K562 (cell line): Measurements from ENCODE around the gene LACTBL1. TPM values are rescaled to one million over a fixed set of nuclear protein-coding genes. Genes with fewer than 3 reads are reported as not detected.

ENCODE experiments used
- ATAC-seq: fragments of 200-7000 bp; cut with Tn5 transposase; 3 replicates; pipeline ENCODE4 v1.9.1; 2020; ENCODE audit warnings: moderate library complexity
- BruUV-seq: library from RNA; stranded (reverse); fragments of 400-500 nt; replicated peaks from 2 replicates; lab custom pipeline; 2021; lab: Mats Ljungman, UMichigan
- CTCF ChIA-PET: fragments of 300-600 bp; formaldehyde crosslinking; extraction: SDS; loops from one replicate; lab custom pipeline; 2021; ENCODE audit warnings: low intra/inter-chr PET ratio; lab: Yijun Ruan, JAX
- POLR2A ChIA-PET: fragments of 300-600, 350-650 bp; sonication (Branson Sonifier 250); formaldehyde crosslinking; extraction: SDS; loops from one replicate; lab custom pipeline; 2021; ENCODE audit warnings: antibody characterized with exemption, inconsistent platforms; lab: Yijun Ruan, JAX
- DNase-seq, 4 experiments: peaks; one replicate each; pipeline versions ENCODE4 v3.0.0 to v3.0.0-alpha.2; 2011 to 2018; ENCODE audit warnings: low spot score in 3 of 4, mixed read lengths in 3 of 4; ENCODE audit errors: extremely low read depth in 1 of 4
- FAIRE-seq: peaks from 2 replicates; lab custom pipeline; 2011; peaks lifted over from hg19 to GRCh38; lab: Jason Lieb, UNC
- H2AFZ ChIP-seq: 2 replicates; pipeline ENCODE4 v1.6.0; 2011; ENCODE audit warnings: low read depth, low read length, control low read depth, inconsistent platforms
- H3K27ac ChIP-seq: fragments of 200-600 bp; 3 replicates; pipeline ENCODE4 v1.8.0; 2011; ENCODE audit warnings: low read depth, mild to moderate bottlenecking, control low read depth, inconsistent platforms, low read length, moderate library complexity, mixed read lengths; ENCODE audit errors: extremely low read depth
- H3K27me3 ChIP-seq, 2 experiments: fragments of 300-600 bp in 1 of 2; 2 replicates in 1 of 2; 3 replicates in 1 of 2; pipeline versions ENCODE4 v1.6.0 to v1.8.0; 2011; ENCODE audit warnings: inconsistent platforms in 2 of 2, low read length in 2 of 2, mild to moderate bottlenecking in 1 of 2, mixed read lengths in 1 of 2, moderate library complexity in 1 of 2; ENCODE audit not compliant: control insufficient read depth in 2 of 2, insufficient read depth in 2 of 2
- H3K36me3 ChIP-seq: fragments of 300-600 bp; 3 replicates; pipeline ENCODE4 v1.8.0; 2011; ENCODE audit warnings: mild to moderate bottlenecking, low read length, inconsistent platforms; ENCODE audit not compliant: control insufficient read depth, insufficient read depth
- H3K4me1 ChIP-seq, 2 experiments: fragments of 200-600 bp in 1 of 2; replicated peaks in 1 of 2; 2 replicates in 1 of 2; 3 replicates in 1 of 2; pipeline versions ENCODE4 v1.5.1 to v1.8.0; 2011; ENCODE audit warnings: inconsistent platforms in 2 of 2, low read length in 2 of 2, mild to moderate bottlenecking in 1 of 2, mixed read lengths in 1 of 2, moderate library complexity in 1 of 2; ENCODE audit not compliant: control insufficient read depth in 2 of 2, insufficient read depth in 2 of 2
- H3K4me2 ChIP-seq: 2 replicates; pipeline ENCODE4 v1.6.1; 2011; ENCODE audit warnings: low read length, control low read depth, inconsistent platforms, mixed read lengths; ENCODE audit not compliant: insufficient read depth
- H3K4me3 ChIP-seq: fragments of 200-600 bp; sonication (generic), shearing (Covaris generic); 2 replicates; pipeline ENCODE4 v1.5.1; 2016; ENCODE audit warnings: control low read depth, inconsistent platforms
- H3K79me2 ChIP-seq: fragments of 200-600 bp; 3 replicates; pipeline ENCODE4 v1.8.0; 2011; ENCODE audit warnings: low read length, inconsistent platforms; ENCODE audit not compliant: control insufficient read depth, insufficient read depth
- H3K9ac ChIP-seq, 2 experiments: 2 replicates each; pipeline versions ENCODE4 v1.6.0 to v1.6.1; 2011; ENCODE audit warnings: low read depth in 2 of 2, low read length in 2 of 2, control low read depth in 1 of 2, inconsistent platforms in 1 of 2, mild to moderate bottlenecking in 1 of 2, mixed read lengths in 1 of 2; ENCODE audit not compliant: insufficient read depth in 1 of 2
- H3K9me1 ChIP-seq: one replicate; pipeline ENCODE4 v1.6.0; 2011; ENCODE audit warnings: inconsistent platforms, mild to moderate bottlenecking, low read length, moderate library complexity; ENCODE audit not compliant: control insufficient read depth, insufficient read depth
- H3K9me3 ChIP-seq: replicated peaks from 2 replicates; pipeline ENCODE4 v1.5.1; 2011; ENCODE audit warnings: low read depth, low read length, inconsistent platforms; ENCODE audit not compliant: control insufficient read depth, insufficient read depth
- H4K20me1 ChIP-seq: replicated peaks from 2 replicates; pipeline ENCODE4 v1.6.1; 2011; ENCODE audit warnings: low read length, inconsistent platforms, mixed read lengths; ENCODE audit not compliant: control insufficient read depth, insufficient read depth
- CHAMP1 ChIP-seq: fragments of 450-650 bp; IDR thresholded peaks from 2 replicates; pipeline ENCODE4 v1.6.1; 2016; ENCODE audit warnings: mild to moderate bottlenecking
- DACH1 ChIP-seq: fragments of 450-650 bp; IDR thresholded peaks from 2 replicates; pipeline ENCODE4 v1.6.1; 2018; ENCODE audit not compliant: partially characterized antibody
- FOXK2 ChIP-seq, 2 experiments: fragments of 450-650 bp; IDR thresholded peaks in 1 of 2; conservative IDR thresholded peaks in 1 of 2; 2 replicates each; pipeline ENCODE4 v1.6.1; 2016; ENCODE audit warnings: low read depth in 2 of 2, mild to moderate bottlenecking in 1 of 2
- ILF3 ChIP-seq: fragments of 450-650 bp; IDR thresholded peaks from 2 replicates; pipeline ENCODE4 v1.6.1; 2018; ENCODE audit warnings: antibody characterized with exemption, mild to moderate bottlenecking, moderate library complexity, borderline replicate concordance
- KLF6 ChIP-seq: fragments of 250-450 bp; sonication (Bioruptor Pico); IDR thresholded peaks from 2 replicates; pipeline ENCODE4 v1.4.0; 2020; ENCODE audit warnings: mild to moderate bottlenecking, moderate library complexity, borderline replicate concordance
- PCBP2 ChIP-seq: fragments of 200-400 bp; formaldehyde crosslinking; IDR thresholded peaks from 2 replicates; pipeline ENCODE4 v1.6.1; 2018; ENCODE audit warnings: low read length, low read depth, mild to moderate bottlenecking, moderate library complexity; ENCODE audit not compliant: poor library complexity, severe bottlenecking
- PHF8 ChIP-seq: fragments of 200-600 bp; sonication (generic); IDR thresholded peaks from 2 replicates; pipeline ENCODE4 v1.6.1; 2012; ENCODE audit warnings: mixed run types, mild to moderate bottlenecking, inconsistent platforms, low read length, moderate library complexity, borderline replicate concordance
- POLR2A ChIP-seq: fragments of 450-650 bp; conservative IDR thresholded peaks from 2 replicates; pipeline ENCODE4 v1.6.1; 2016
- TCF7L2 ChIP-seq: fragments of 150-350 bp; IDR thresholded peaks from 2 replicates; pipeline ENCODE4 v1.6.1; 2016; ENCODE audit warnings: low read depth, mild to moderate bottlenecking, low read length, moderate library complexity
- ZC3H4 ChIP-seq: sonication (generic); formaldehyde crosslinking; IDR thresholded peaks from 2 replicates; pipeline ENCODE4 v1.9.0; 2021; ENCODE audit warnings: missing genetic modification reagents, borderline replicate concordance
- ZMIZ1 ChIP-seq, 2 experiments: fragments of 150-350 bp in 1 of 2; IDR thresholded peaks; 2 replicates each; pipeline ENCODE4 v1.6.1; 2012 to 2016; ENCODE audit warnings: low read depth in 2 of 2, low read length in 2 of 2, mild to moderate bottlenecking in 1 of 2, moderate library complexity in 1 of 2
- ZNF174 ChIP-seq: fragments of 250-450 bp; sonication (Bioruptor Pico); IDR thresholded peaks from 2 replicates; pipeline ENCODE4 v1.4.0; 2020; ENCODE audit warnings: mild to moderate bottlenecking
- ZNF384 ChIP-seq: IDR thresholded peaks from 2 replicates; pipeline ENCODE4 v1.6.1; 2012; ENCODE audit warnings: low read depth, low read length, improper control_type of control experiment
- ZNF583 ChIP-seq: fragments of 250-450 bp; sonication (Bioruptor Pico); IDR thresholded peaks from 2 replicates; pipeline ENCODE4 v1.4.0; 2020
- ZNF696 ChIP-seq: fragments of 250-450 bp; sonication (Bioruptor Pico); conservative IDR thresholded peaks from 2 replicates; pipeline ENCODE4 v1.4.0; 2020; ENCODE audit warnings: mild to moderate bottlenecking, moderate library complexity
- ZNF75A ChIP-seq: fragments of 450-650 bp; formaldehyde crosslinking; IDR thresholded peaks from 2 replicates; pipeline ENCODE4 v1.4.0; 2020; ENCODE audit warnings: mild to moderate bottlenecking
- ZNF764 ChIP-seq: fragments of 250-450 bp; sonication (Bioruptor Pico); IDR thresholded peaks from 2 replicates; pipeline ENCODE4 v1.4.0; 2020; ENCODE audit warnings: low read depth, mild to moderate bottlenecking, moderate library complexity
- ZNF780A ChIP-seq: fragments of 250-450 bp; sonication (Bioruptor Pico); IDR thresholded peaks from 2 replicates; pipeline ENCODE4 v1.5.0; 2021; ENCODE audit warnings: mild to moderate bottlenecking
- ZNF785 ChIP-seq: fragments of 250-450 bp; sonication (Bioruptor Pico); IDR thresholded peaks from 2 replicates; pipeline ENCODE4 v1.4.0; 2020; ENCODE audit warnings: mild to moderate bottlenecking
- WGBS: fragments of 100-300 bp; shearing (Covaris generic); methylation state at CpG from one replicate; pipeline ENCODE4 v1.1.6; 2016; ENCODE audit warnings: low coverage, mixed read lengths; ENCODE audit not compliant: insufficient coverage; ENCODE audit errors: missing lambda C conversion rate; 5-methylcytosine and 5-hydroxymethylcytosine counted together
- in situ Hi-C: fragments of 300-500 bp; cut with MboI; formaldehyde crosslinking; loops from 4 replicates; pipeline ENCODE4 v1.15.0; 2018; ENCODE audit warnings: inconsistent platforms, mixed read lengths
- intact Hi-C: fragments of 100-400 bp; cut with micrococcal nuclease; formaldehyde crosslinking; loops from 2 replicates; pipeline ENCODE4 v1.14.2; 2022
- polyA plus RNA-seq, 8 experiments: library from polyadenylated mRNA; depleted of rRNA in 4 of 8; stranded (reverse) in 5 of 8; unstranded in 3 of 8; fragments of >200 nt; fragmentation: Nextera tagmentation in 2 of 8; fragmentation: Illumina TruSeq in 1 of 8; extraction: Ambion mirVana in 2 of 8; extraction: Trizol in 1 of 8; gene quantifications; 2 replicates each; pipeline versions ENCODE4 v1.2.1 to v1.2.3, GENCODE V29; 2011 to 2014; ENCODE audit warnings: inconsistent platforms in 1 of 8, missing spikeins in 1 of 8
- total RNA-seq, 7 experiments: library from RNA; depleted of rRNA in 6 of 7; stranded (reverse); fragments of >200 nt in 6 of 7; fragmentation: Illumina TruSeq in 2 of 7; extraction: Trizol in 2 of 7; gene quantifications; 2 replicates each; pipeline versions ENCODE4 v1.2.1 to v1.2.3, GENCODE V29; 2011 to 2021; ENCODE audit warnings: low replicate concordance in 1 of 7

The LACTBL1 gene
- total and polyA plus RNA-seq, 9 of the 15 experiments (the other 6 are each of a cell fraction or from before 2014, with no cell fraction given): not detected

GRCh38 chr1:22918644-22919043 lies 54.0 kb downstream of the LACTBL1 start (continued):
- TF ChIP-seq ZMIZ1 (IDR thresholded peaks at IDR 0.05; ENCODE audit: low read depth in 2 of 2, low read length in 2 of 2) (no peak), ZNF583 (no peak), PHF8 (no peak), ZC3H4 (CRISPR knock-in tag) (no peak), DACH1 (no peak), ZNF785 (CRISPR knock-in tag) (no peak), PCBP2 (no peak)

- 2% methylated on average over 5 of the region's 5 CpGs for WGBS
- H3K27me3 ChIP-seq: peaks cover 23 to 74% of the 10 kb centered on the region in 2 experiments
These were observed 54.7 kb downstream of the LACTBL1 start for GRCh38 chr1:22917989-22918388.

More at GRCh38 chr1:22917989-22918388, 54.7 kb downstream of the LACTBL1 start:
- Histone ChIP-seq H3K9ac (no peak overlapping the region), H3K36me3 (no peaks in the 10 kb centered on the region), H3K4me2 (no peak overlapping the region), H3K27ac (no peak overlapping the region), H3K4me3 (no peak overlapping the region), H3K9me3 (no peaks in the 10 kb centered on the region), H3K9me1 (no peaks in the 10 kb centered on the region), H2AFZ (no peak overlapping the region), H4K20me1 (peaks cover 15% of the 10 kb centered on the region; the same call in 1 of the 2 replicates), H3K4me1 (peaks cover 0 to 3% of the 10 kb centered on the region in 2 experiments; a peak in 1 of 5 replicates), H3K79me2 (no peaks in the 10 kb centered on the region)
- no peak for ATAC-seq
- POLR2A ChIA-PET: interaction anchor here (0.7 to 1.2 kb wide), 3 partner anchors 10 to 884 kb away, joined by 3 read pairs; no protein-coding TSS in a partner anchor
- no TSS peak for BruUV-seq
- TF ChIP-seq CHAMP1: no peak
- no peak for TF ChIP-seq ILF3
- no peak for TF ChIP-seq ZNF780A (CRISPR knock-in tag)
- no peak for TF ChIP-seq TCF7L2
- no peak for TF ChIP-seq ZNF696 (CRISPR knock-in tag)
- no peak for TF ChIP-seq ZNF174 (CRISPR knock-in tag)
- no peak for TF ChIP-seq FOXK2 (conservative IDR thresholded peaks at IDR 0.05 in 1 of 2, IDR thresholded peaks at IDR 0.05 in 1 of 2; ENCODE audit: low read depth in 2 of 2)
- no peak for TF ChIP-seq POLR2A
- no peak for TF ChIP-seq ZNF75A (CRISPR knock-in tag)
- TF ChIP-seq ZNF384: no peak
- TF ChIP-seq ZNF764 (CRISPR knock-in tag): no peak
- no peak for TF ChIP-seq KLF6 (CRISPR knock-in tag)
- DNase-seq: no peak
- intact Hi-C loops: no loop called here
- in situ Hi-C loops: no loop called here
- no peak for FAIRE-seq
- CTCF ChIA-PET: no interaction called here
